Gastrocnemius medialis (tissue), 4 donors: ENCODE results near the gene SPINK4. TPM values are rescaled to one million over a fixed set of nuclear protein-coding genes. Genes with fewer than 3 reads are reported as not detected.

ENCODE experiments used
- ATAC-seq, 2 donors: fragments of 150-250 bp; one replicate each; pipeline ENCODE4 v1.9.1; 2016
- DNase-seq, 2 donors: peaks; one replicate each; pipeline ENCODE4 v3.0.0-alpha.2; 2019
- H3K27ac ChIP-seq, 4 donors: fragments of 200-600 bp; sonication (generic); 1 replicate in 1 of 4; 2 replicates in 3 of 4; pipeline ENCODE4 v1.5.1; 2016 to 2018; ENCODE audit warnings: mild to moderate bottlenecking in 2 of 4, moderate library complexity in 1 of 4
- H3K27me3 ChIP-seq, 3 donors: fragments of 200-600 bp; sonication (generic) in 2 of 3; 1 replicate in 1 of 3; 2 replicates in 2 of 3; pipeline versions ENCODE4 v1.5.1 to v1.6.0; 2016 to 2019; ENCODE audit warnings: mild to moderate bottlenecking in 1 of 3, moderate library complexity in 1 of 3
- H3K36me3 ChIP-seq, 2 donors: fragments of 200-600 bp; sonication (generic) in 1 of 2; one replicate each; pipeline ENCODE4 v1.5.1; 2017 to 2018
- H3K4me1 ChIP-seq, 2 donors: fragments of 200-600 bp; sonication (generic) in 1 of 2; one replicate each; pipeline ENCODE4 v1.5.1; 2016 to 2017; ENCODE audit warnings: mild to moderate bottlenecking in 2 of 2
- H3K4me3 ChIP-seq, 4 donors: fragments of 200-600 bp; sonication (generic) in 3 of 4; 1 replicate in 1 of 4; 2 replicates in 3 of 4; pipeline ENCODE4 v1.5.1; 2016 to 2019; ENCODE audit warnings: mild to moderate bottlenecking in 2 of 4
- H3K9me3 ChIP-seq, 3 donors: fragments of 200-600 bp; sonication (generic) in 2 of 3; 1 replicate in 1 of 3; 2 replicates in 2 of 3; pipeline ENCODE4 v1.5.1; 2016 to 2019
- CTCF ChIP-seq, 5 experiments: fragments of 450-650 bp in 3 of 5; fragments of 200-600 bp in 2 of 5; sonication (generic) in 2 of 5; IDR thresholded peaks in 4 of 5; conservative IDR thresholded peaks in 1 of 5; 1 replicate in 4 of 5; 2 replicates in 1 of 5; pipeline ENCODE4 v1.5.1; 2016 to 2019; ENCODE audit warnings: antibody characterized with exemption in 5 of 5, mild to moderate bottlenecking in 3 of 5, moderate library complexity in 3 of 5
- POLR2A ChIP-seq, 2 donors: fragments of 450-650 bp; IDR thresholded peaks; one replicate each; pipeline ENCODE4 v1.6.1; 2017; ENCODE audit warnings: antibody characterized with exemption in 2 of 2, mild to moderate bottlenecking in 2 of 2, moderate library complexity in 2 of 2
- in situ Hi-C, 4 donors: fragments of 200-750 bp; cut with MboI; loops; one replicate each; pipeline versions ENCODE4 v1.15.0 to v1.8.0; 2017; ENCODE audit warnings: low sequenced_read_pairs in 4 of 4
- intact Hi-C: fragments of 100-400 bp; cut with DNase I; formaldehyde crosslinking; loops from one replicate; pipeline ENCODE4 v1.15.1; 2023; ENCODE audit warnings: low total_unique reads
- total RNA-seq, 4 donors: library from RNA; depleted of rRNA; stranded (reverse); fragments of >200 nt; gene quantifications; one replicate each; pipeline versions ENCODE4 v1.1.0 to v1.2.3, GENCODE V29; 2016

The SPINK4 gene
- total RNA-seq, 4 donors from 2014 or later = not detected

DNA sequence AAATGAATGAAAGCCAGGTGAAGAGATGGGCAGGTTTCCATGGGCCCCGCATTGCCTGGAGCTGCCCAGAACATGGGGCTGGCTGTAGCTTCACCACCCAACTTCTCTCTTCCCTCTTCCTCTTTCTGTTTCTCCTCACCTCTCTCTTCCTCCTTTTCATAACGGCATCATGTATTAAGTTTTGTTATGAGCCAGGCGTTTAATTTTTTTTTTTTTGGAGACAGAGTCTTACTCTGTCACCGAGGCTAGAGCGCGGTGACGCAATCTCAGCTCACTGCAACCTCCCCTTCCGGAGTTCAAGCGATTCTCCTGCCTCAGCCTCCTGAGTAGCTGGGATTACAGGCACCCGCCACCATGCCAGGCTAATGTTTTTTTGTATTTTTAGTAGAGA is 13.0 kb upstream of the SPINK4 start:
- peaks cover 4 to 7% of the 10 kb centered on the region in 2 donors for H3K4me1 ChIP-seq
- intact Hi-C loops = loop anchor here (5.0 kb wide), 1 partner anchor 125 kb away; no protein-coding TSS in a partner anchor
- no peak overlapping the region for H3K4me3 ChIP-seq
- peak in 1 of 2 donors; percentile 23 for DNase-seq
- no peak for TF ChIP-seq POLR2A (IDR thresholded peaks at IDR 0.05)
- TF ChIP-seq CTCF (IDR thresholded peaks at IDR 0.05 in 4 of 5, conservative IDR thresholded peaks at IDR 0.05 in 1 of 5) = no peak
- in situ Hi-C loops = loop anchor here (5.0 to 10.0 kb wide), 2 partner anchors 52 to 145 kb away; no protein-coding TSS in a partner anchor
- no peaks in the 10 kb centered on the region for H3K9me3 ChIP-seq
- no peak overlapping the region for H3K27ac ChIP-seq
- H3K36me3 ChIP-seq = no peaks in the 10 kb centered on the region
- ATAC-seq = peak in 1 of 2 donors; percentile 20
- H3K27me3 ChIP-seq = no peaks in the 10 kb centered on the region

GRCh38 chr9:33227741-33228140 is 12.2 kb upstream of the SPINK4 start:
- no peak for TF ChIP-seq POLR2A (IDR thresholded peaks at IDR 0.05)
- no peak for TF ChIP-seq CTCF (IDR thresholded peaks at IDR 0.05 in 4 of 5, conservative IDR thresholded peaks at IDR 0.05 in 1 of 5)
- Histone ChIP-seq H3K4me1 (peaks cover 4 to 7% of the 10 kb centered on the region in 2 donors), H3K36me3 (no peaks in the 10 kb centered on the region), H3K4me3 (no peak overlapping the region), H3K9me3 (no peaks in the 10 kb centered on the region), H3K27ac (no peak overlapping the region), H3K27me3 (no peaks in the 10 kb centered on the region)
- intact Hi-C loops = loop anchor here (5.0 kb wide), 1 partner anchor 125 kb away; no protein-coding TSS in a partner anchor
- in situ Hi-C loops = loop anchor here (5.0 to 10.0 kb wide), 2 partner anchors 53 to 145 kb away; no protein-coding TSS in a partner anchor
- ATAC-seq = no peak
- no peak for DNase-seq

- Histone ChIP-seq H3K27ac (no peak overlapping the region), H3K36me3 (no peaks in the 10 kb centered on the region), H3K4me3 (no peak overlapping the region), H3K4me1 (peaks cover 4 to 7% of the 10 kb centered on the region in 2 donors), H3K9me3 (no peaks in the 10 kb centered on the region), H3K27me3 (no peaks in the 10 kb centered on the region)
- DNase-seq = no peak
- TF ChIP-seq CTCF (IDR thresholded peaks at IDR 0.05 in 4 of 5, conservative IDR thresholded peaks at IDR 0.05 in 1 of 5) = no peak
- TF ChIP-seq POLR2A (IDR thresholded peaks at IDR 0.05) = no peak
- intact Hi-C loops = loop anchor here (5.0 kb wide), 1 partner anchor 126 kb away; no protein-coding TSS in a partner anchor
- no peak for ATAC-seq
- in situ Hi-C loops = loop anchor here (5.0 to 10.0 kb wide), 2 partner anchors 54 to 146 kb away; no protein-coding TSS in a partner anchor
Observed at GRCh38 chr9:33228606-33229005, 11.4 kb upstream of the SPINK4 start.

DNA sequence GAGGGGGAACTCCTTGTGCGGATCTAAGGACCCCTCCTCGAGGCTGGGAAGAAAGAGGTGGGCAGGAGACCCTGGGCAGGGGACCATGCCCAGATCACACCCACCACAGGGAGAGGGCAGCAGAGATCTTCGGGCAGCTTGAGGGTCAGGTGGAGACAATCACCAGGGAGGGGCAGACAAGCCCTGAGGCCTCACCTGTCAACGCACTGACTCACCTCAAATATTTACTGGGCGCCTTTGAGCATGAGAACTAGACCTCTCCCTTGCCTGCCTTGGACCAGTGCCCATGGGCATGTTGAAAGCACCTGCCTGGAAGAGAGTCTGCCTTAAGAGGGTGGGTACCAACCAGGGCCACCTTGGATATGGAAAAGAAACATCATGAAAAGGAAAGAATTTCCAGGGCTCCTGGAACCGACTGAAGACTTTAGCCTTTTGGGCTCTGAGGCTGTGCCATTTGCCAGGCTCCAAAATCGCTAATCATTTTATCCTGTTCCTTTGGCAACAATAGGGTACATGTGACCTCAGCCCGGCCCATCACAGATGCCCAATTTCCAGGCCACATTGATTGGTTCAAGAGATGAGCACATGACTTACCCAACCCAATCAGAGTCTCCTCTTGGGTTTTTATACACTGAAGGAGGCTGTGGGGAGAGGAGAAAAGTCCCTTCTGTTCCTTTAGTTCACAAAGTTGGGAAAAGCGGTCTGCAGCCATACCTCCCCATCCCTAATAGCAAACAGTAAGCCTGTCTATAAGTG is 10.4 kb upstream of the SPINK4 start:
- in situ Hi-C loops = loop anchor here (5.0 to 10.0 kb wide), 2 partner anchors 55 to 147 kb away; no protein-coding TSS in a partner anchor
- Histone ChIP-seq H3K9me3 (no peaks in the 10 kb centered on the region), H3K27me3 (no peaks in the 10 kb centered on the region), H3K4me1 (peaks cover 4 to 7% of the 10 kb centered on the region in 2 donors), H3K27ac (no peak overlapping the region), H3K36me3 (no peaks in the 10 kb centered on the region), H3K4me3 (no peak overlapping the region)
- intact Hi-C loops = loop anchor here (5.0 kb wide), 1 partner anchor 127 kb away; no protein-coding TSS in a partner anchor
- no peak for DNase-seq
- TF ChIP-seq CTCF (IDR thresholded peaks at IDR 0.05 in 4 of 5, conservative IDR thresholded peaks at IDR 0.05 in 1 of 5) (no peak), POLR2A (IDR thresholded peaks at IDR 0.05) (no peak)
- no peak for ATAC-seq
